GM23338 (cell line): Measurements from ENCODE around the gene SCN3B.

ENCODE experiments used
- CREB1 ChIP-seq: fragments of 250-450 bp; sonication (Bioruptor Pico); IDR thresholded peaks from 2 replicates; pipeline ENCODE4 v1.5.0; 2020; ENCODE audit warnings: low read depth, mild to moderate bottlenecking, moderate library complexity
- CTCF ChIP-seq, 2 experiments: fragments of 200-600 bp in 1 of 2; sonication (generic) in 1 of 2; conservative IDR thresholded peaks; 2 replicates each; pipeline versions ENCODE4 v1.5.1 to v1.6.1; 2016 to 2017; ENCODE audit warnings: antibody characterized with exemption in 2 of 2, low read depth in 2 of 2, mild to moderate bottlenecking in 2 of 2, moderate library complexity in 1 of 2
- EZH2 ChIP-seq: fragments of 200-600 bp; sonication (generic); IDR thresholded peaks from one replicate; pipeline ENCODE4 v1.8.0; 2017; ENCODE audit warnings: antibody characterized with exemption, mild to moderate bottlenecking, low read depth; ENCODE audit not compliant: unreplicated experiment
- EZH2phosphoT487 ChIP-seq: fragments of 200-600 bp; sonication (generic); IDR thresholded peaks from one replicate; pipeline ENCODE4 v1.8.1; 2018; ENCODE audit warnings: antibody characterized with exemption; ENCODE audit not compliant: unreplicated experiment
- JUNB ChIP-seq: IDR thresholded peaks from one replicate; pipeline ENCODE4 v1.6.1; 2016; ENCODE audit warnings: antibody characterized with exemption; ENCODE audit not compliant: unreplicated experiment
- POLR2AphosphoS5 ChIP-seq: IDR thresholded peaks from 2 replicates; pipeline ENCODE4 v1.6.1; 2016; ENCODE audit warnings: antibody characterized with exemption, low read depth
- REST ChIP-seq: IDR thresholded peaks from one replicate; pipeline ENCODE4 v1.6.1; 2018; ENCODE audit warnings: antibody characterized with exemption; ENCODE audit not compliant: unreplicated experiment
- STAT1 ChIP-seq: IDR thresholded peaks from one replicate; pipeline ENCODE4 v1.6.1; 2016; ENCODE audit warnings: antibody characterized with exemption; ENCODE audit not compliant: unreplicated experiment
- ZNF114 ChIP-seq: fragments of 250-450 bp; sonication (Bioruptor Pico); IDR thresholded peaks from 2 replicates; pipeline ENCODE4 v1.5.0; 2020; ENCODE audit warnings: mild to moderate bottlenecking, moderate library complexity
- TF ChIP-seq, protein P1 (sequence below): fragments of 250-450 bp; sonication (Bioruptor Pico); IDR thresholded peaks from 2 replicates; pipeline ENCODE4 v1.5.0; 2020; ENCODE audit warnings: mild to moderate bottlenecking, moderate library complexity

DNA sequence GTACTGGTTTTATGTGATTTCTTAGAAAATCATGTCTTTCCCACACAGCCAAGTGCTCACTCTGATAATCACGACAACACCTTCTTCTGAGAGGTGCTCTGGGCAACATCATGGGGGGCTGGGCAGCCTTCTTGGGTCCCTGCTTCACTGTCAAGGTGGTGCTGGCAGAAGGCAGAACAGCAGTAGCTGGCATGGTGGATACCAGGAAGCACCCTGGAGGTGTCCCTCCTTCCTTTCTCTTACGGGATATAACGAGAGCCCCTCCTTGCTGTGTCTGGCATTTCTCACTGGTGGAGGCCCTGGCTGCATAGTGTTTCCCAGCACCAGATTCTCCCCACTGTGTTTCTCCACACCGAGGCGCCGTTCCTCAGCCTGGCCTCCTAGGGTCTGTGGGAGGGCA, 60.9 kb downstream of the SCN3B start:
- TF ChIP-seq, protein P1, sequence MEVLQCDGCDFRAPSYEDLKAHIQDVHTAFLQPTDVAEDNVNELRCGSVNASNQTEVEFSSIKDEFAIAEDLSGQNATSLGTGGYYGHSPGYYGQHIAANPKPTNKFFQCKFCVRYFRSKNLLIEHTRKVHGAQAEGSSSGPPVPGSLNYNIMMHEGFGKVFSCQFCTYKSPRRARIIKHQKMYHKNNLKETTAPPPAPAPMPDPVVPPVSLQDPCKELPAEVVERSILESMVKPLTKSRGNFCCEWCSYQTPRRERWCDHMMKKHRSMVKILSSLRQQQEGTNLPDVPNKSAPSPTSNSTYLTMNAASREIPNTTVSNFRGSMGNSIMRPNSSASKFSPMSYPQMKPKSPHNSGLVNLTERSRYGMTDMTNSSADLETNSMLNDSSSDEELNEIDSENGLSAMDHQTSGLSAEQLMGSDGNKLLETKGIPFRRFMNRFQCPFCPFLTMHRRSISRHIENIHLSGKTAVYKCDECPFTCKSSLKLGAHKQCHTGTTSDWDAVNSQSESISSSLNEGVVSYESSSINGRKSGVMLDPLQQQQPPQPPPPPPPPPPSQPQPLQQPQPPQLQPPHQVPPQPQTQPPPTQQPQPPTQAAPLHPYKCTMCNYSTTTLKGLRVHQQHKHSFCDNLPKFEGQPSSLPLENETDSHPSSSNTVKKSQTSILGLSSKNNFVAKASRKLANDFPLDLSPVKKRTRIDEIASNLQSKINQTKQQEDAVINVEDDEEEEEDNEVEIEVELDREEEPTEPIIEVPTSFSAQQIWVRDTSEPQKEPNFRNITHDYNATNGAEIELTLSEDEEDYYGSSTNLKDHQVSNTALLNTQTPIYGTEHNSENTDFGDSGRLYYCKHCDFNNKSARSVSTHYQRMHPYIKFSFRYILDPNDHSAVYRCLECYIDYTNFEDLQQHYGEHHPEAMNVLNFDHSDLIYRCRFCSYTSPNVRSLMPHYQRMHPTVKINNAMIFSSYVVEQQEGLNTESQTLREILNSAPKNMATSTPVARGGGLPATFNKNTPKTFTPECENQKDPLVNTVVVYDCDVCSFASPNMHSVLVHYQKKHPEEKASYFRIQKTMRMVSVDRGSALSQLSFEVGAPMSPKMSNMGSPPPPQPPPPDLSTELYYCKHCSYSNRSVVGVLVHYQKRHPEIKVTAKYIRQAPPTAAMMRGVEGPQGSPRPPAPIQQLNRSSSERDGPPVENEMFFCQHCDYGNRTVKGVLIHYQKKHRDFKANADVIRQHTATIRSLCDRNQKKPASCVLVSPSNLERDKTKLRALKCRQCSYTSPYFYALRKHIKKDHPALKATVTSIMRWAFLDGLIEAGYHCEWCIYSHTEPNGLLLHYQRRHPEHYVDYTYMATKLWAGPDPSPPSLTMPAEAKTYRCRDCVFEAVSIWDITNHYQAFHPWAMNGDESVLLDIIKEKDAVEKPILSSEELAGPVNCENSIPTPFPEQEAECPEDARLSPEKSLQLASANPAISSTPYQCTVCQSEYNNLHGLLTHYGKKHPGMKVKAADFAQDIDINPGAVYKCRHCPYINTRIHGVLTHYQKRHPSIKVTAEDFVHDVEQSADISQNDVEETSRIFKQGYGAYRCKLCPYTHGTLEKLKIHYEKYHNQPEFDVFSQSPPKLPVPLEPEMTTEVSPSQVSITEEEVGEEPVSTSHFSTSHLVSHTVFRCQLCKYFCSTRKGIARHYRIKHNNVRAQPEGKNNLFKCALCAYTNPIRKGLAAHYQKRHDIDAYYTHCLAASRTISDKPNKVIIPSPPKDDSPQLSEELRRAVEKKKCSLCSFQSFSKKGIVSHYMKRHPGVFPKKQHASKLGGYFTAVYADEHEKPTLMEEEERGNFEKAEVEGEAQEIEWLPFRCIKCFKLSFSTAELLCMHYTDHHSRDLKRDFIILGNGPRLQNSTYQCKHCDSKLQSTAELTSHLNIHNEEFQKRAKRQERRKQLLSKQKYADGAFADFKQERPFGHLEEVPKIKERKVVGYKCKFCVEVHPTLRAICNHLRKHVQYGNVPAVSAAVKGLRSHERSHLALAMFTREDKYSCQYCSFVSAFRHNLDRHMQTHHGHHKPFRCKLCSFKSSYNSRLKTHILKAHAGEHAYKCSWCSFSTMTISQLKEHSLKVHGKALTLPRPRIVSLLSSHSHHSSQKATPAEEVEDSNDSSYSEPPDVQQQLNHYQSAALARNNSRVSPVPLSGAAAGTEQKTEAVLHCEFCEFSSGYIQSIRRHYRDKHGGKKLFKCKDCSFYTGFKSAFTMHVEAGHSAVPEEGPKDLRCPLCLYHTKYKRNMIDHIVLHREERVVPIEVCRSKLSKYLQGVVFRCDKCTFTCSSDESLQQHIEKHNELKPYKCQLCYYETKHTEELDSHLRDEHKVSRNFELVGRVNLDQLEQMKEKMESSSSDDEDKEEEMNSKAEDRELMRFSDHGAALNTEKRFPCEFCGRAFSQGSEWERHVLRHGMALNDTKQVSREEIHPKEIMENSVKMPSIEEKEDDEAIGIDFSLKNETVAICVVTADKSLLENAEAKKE (CRISPR knock-in tag), result no peak
- no peak for TF ChIP-seq EZH2phosphoT487
- no peak for TF ChIP-seq CTCF (conservative IDR thresholded peaks at IDR 0.05; ENCODE audit: low read depth in 2 of 2)
- no peak for TF ChIP-seq POLR2AphosphoS5
- TF ChIP-seq STAT1, result no peak
- TF ChIP-seq EZH2, result no peak
- no peak for TF ChIP-seq REST
- no peak for TF ChIP-seq CREB1 (CRISPR knock-in tag)
- TF ChIP-seq ZNF114, result no peak
- no peak for TF ChIP-seq JUNB
